Left lung (tissue), 10 donors: ENCODE data around the gene CARS1. TPM values are rescaled to one million over a fixed set of nuclear protein-coding genes. Genes with fewer than 3 reads are reported as not detected.

Source experiments
- ATAC-seq: fragments of 200-7000 bp; cut with Tn5 transposase; one replicate; pipeline ENCODE4 v1.9.1; 2020; ENCODE audit warnings: moderate library complexity
- DNase-seq, 4 donors: peaks; one replicate each; pipeline ENCODE4 v3.0.0-alpha.2; 2013 to 2020
- H3K27ac ChIP-seq, 2 donors: fragments of 200-600 bp; sonication (generic) in 1 of 2; one replicate each; pipeline versions ENCODE4 v1.5.0 to v1.8.0; 2020 to 2021
- H3K27me3 ChIP-seq, 2 donors: fragments of 200-600 bp; sonication (generic) in 1 of 2; one replicate each; pipeline versions ENCODE4 v1.5.0 to v1.8.0; 2020 to 2021
- H3K36me3 ChIP-seq, 2 donors: fragments of 200-600 bp; sonication (generic) in 1 of 2; one replicate each; pipeline versions ENCODE4 v1.5.0 to v1.8.0; 2020 to 2021
- H3K4me1 ChIP-seq, 2 donors: fragments of 200-600 bp; one replicate each; pipeline ENCODE4 v1.8.0; 2021
- H3K4me3 ChIP-seq, 2 donors: fragments of 200-600 bp; sonication (generic) in 1 of 2; one replicate each; pipeline versions ENCODE4 v1.5.0 to v1.8.0; 2020 to 2021; ENCODE audit warnings: mild to moderate bottlenecking in 1 of 2
- H3K9me3 ChIP-seq, 2 donors: fragments of 200-600 bp; sonication (generic) in 1 of 2; one replicate each; pipeline versions ENCODE4 v1.5.0 to v1.8.0; 2020 to 2021
- intact Hi-C, 2 donors: fragments of 100-400 bp; cut with DNase I; formaldehyde crosslinking; loops; one replicate each; pipeline versions ENCODE4 v1.11.2 to v1.14.2; 2022
- polyA plus RNA-seq, 6 donors: library from polyadenylated mRNA; unstranded; fragments of 120-200 nt; gene quantifications; one replicate each; pipeline ENCODE4 v1.2.1, GENCODE V29; 2013; ENCODE audit not compliant: insufficient read length in 6 of 6
- total RNA-seq, 2 donors: library from RNA; stranded (reverse); fragmentation: NEBNext Ultra II Directional; extraction: Animal tissue kit (Norgen Biotek cat#: 25700); gene quantifications; one replicate each; pipeline ENCODE4 v1.2.1, GENCODE V29; 2021
- TF ChIP-seq, protein P1 (sequence below), 2 donors: fragments of 200-600 bp; sonication (generic) in 1 of 2; IDR thresholded peaks; one replicate each; pipeline versions ENCODE4 v1.5.0 to v1.8.0; 2021; ENCODE audit warnings: antibody characterized with exemption in 2 of 2
- donor health status: DM: no; HTN: yes; CAD: no.
- donor health status: DM: no; HTN: no; CAD: no.

CARS1 gene
- total and polyA plus RNA-seq, 8 donors = 28.3 to 49.9 (median 31.4) TPM

DNA sequence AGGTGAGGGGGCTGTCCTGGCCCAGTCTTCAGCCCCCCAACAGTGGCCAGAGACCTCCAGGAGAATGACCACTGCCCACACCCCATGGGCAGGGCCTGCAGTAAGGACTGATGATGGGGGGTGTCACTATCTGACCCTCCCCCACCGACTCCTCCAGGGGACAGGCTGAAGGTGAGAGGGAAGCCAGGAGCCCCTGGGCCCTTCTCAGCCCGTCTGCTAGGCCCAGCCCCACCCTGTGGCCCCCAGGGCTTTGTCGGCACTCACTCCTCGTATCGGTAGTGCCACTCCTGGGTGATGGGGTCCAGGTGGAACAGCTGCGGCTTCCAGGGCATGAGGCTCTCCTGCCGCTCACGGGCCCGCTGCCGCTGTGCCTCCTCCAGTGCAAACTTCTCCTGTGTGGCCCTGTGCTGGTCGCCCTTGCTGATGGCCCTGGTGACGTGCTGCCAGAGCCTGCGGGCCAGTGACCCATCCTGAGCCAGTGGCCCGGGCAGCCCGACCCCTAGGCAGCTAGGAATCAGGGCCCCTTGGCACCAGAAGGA, 35.4 kb upstream of the CARS1 start:
- H3K36me3 ChIP-seq = peaks cover 0 to 63% of the 10 kb centered on the region in 2 donors
- no peaks in the 10 kb centered on the region for H3K27me3 ChIP-seq
- H3K4me1 ChIP-seq = peaks cover 0 to 16% of the 10 kb centered on the region in 2 donors
- H3K4me3 ChIP-seq = no peak overlapping the region
- intact Hi-C loops = loop anchor here in 1 of 2 donors (5.0 kb wide), 1 partner anchor 55 kb away; no protein-coding TSS in a partner anchor
- TF ChIP-seq, protein P1, sequence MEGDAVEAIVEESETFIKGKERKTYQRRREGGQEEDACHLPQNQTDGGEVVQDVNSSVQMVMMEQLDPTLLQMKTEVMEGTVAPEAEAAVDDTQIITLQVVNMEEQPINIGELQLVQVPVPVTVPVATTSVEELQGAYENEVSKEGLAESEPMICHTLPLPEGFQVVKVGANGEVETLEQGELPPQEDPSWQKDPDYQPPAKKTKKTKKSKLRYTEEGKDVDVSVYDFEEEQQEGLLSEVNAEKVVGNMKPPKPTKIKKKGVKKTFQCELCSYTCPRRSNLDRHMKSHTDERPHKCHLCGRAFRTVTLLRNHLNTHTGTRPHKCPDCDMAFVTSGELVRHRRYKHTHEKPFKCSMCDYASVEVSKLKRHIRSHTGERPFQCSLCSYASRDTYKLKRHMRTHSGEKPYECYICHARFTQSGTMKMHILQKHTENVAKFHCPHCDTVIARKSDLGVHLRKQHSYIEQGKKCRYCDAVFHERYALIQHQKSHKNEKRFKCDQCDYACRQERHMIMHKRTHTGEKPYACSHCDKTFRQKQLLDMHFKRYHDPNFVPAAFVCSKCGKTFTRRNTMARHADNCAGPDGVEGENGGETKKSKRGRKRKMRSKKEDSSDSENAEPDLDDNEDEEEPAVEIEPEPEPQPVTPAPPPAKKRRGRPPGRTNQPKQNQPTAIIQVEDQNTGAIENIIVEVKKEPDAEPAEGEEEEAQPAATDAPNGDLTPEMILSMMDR (IDR thresholded peaks at IDR 0.05) = no peak
- DNase-seq (no peak), ATAC-seq (no peak)
- no peaks in the 10 kb centered on the region for H3K9me3 ChIP-seq
- no peak overlapping the region for H3K27ac ChIP-seq

DNA sequence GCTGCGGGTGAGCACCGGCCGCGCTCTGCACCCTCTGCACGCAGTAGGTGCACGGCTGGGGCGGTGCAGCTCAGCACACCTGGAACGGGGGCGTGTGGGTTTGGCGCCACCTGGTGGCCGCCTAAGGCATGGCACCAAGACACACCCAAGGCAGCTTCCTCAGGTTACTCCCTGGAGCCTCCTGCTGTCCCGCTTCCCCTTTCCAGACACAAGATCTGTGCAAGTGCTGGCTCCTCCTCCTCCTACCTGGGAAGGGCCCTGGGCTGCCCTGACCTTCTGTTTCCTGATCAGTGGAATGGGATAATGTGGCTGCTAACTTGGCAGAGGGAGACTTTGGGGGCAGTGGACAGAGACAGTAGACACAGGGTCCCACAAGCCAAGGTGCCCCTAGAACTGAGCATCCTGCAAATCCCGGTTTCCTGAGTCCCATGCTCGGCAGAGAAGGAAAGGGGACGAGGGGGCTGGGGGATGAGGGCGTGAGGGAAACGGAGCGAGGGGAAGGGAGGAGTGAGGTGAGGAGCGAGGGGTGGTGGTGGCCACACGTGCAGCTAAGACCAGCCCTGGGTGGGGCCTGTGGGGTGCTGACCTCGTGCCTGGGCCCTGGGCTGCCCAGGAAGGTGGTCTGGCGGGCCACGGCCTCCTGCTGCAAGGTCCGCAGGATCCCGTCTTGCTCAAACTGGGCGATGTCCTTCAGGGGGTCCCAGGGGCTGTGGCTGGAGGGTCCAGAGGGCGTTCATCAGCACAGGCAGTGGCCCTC, 34.8 kb upstream of the CARS1 start:
- Histone ChIP-seq H3K36me3 (peaks cover 0 to 60% of the 10 kb centered on the region in 2 donors), H3K27me3 (no peaks in the 10 kb centered on the region)

DNA sequence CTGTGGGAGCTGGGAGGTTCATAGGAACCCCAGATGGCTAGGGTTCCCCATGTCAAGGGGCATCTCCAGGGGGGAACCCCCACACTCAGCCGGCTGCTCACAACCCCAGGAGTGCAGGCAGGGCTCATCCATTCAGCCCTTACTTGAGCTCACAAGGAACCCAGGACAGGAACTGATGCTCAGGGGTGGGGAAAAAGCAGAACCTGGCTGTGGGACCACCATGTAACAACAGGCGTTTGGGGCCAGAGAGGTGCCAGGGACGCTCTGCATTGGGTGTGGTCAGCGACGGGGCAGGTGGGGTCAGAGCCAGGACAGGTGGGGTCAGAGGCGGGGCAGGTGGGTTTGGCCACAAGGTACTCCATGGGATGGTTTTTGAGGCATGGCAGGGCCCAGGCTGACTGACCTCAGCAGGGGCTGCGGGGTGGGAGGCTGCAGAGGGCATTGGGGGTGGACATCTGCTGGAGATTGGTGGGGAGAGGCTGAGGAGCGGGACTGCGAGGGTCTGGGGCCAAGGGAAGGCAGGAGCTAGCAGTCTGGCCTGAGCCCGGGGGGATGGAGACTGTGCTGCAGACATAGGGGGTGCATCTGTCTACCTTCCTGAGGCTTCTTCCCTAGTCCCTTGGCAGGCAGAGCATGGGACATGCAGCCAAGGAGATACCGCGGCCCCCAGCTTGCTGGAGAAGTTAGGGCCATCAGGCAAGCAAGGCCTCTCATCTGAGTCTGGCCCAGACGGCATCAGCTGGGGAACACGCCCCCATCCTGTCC, 34.0 kb upstream of the CARS1 start:
- H3K36me3 ChIP-seq = peaks cover 0 to 57% of the 10 kb centered on the region in 2 donors
- H3K4me1 ChIP-seq = peaks cover 0 to 16% of the 10 kb centered on the region in 2 donors
- intact Hi-C loops = loop anchor here in 1 of 2 donors (5.0 kb wide), 1 partner anchor 54 kb away; no protein-coding TSS in a partner anchor
- H3K9me3 ChIP-seq = no peaks in the 10 kb centered on the region
- no peak overlapping the region for H3K4me3 ChIP-seq
- DNase-seq = peak in 1 of 4 donors; percentile 67
- no peak for ATAC-seq
- H3K27ac ChIP-seq = no peak overlapping the region
- H3K27me3 ChIP-seq = no peaks in the 10 kb centered on the region
- TF ChIP-seq, protein P1 (IDR thresholded peaks at IDR 0.05) = no peak

More for the DNA sequence above, 34.8 kb upstream of the CARS1 start:
- DNase-seq = peak; percentile 19 to 94 (median 66)
- H3K4me1 ChIP-seq = peaks cover 0 to 16% of the 10 kb centered on the region in 2 donors
- peak; percentile 85 for ATAC-seq
- intact Hi-C loops = loop anchor here in 1 of 2 donors (5.0 kb wide), 1 partner anchor 55 kb away; no protein-coding TSS in a partner anchor
- TF ChIP-seq, protein P1 (IDR thresholded peaks at IDR 0.05) = peak; percentile 96 to 100
- H3K9me3 ChIP-seq = no peaks in the 10 kb centered on the region
- H3K4me3 ChIP-seq = no peak overlapping the region
- no peak overlapping the region for H3K27ac ChIP-seq

DNA sequence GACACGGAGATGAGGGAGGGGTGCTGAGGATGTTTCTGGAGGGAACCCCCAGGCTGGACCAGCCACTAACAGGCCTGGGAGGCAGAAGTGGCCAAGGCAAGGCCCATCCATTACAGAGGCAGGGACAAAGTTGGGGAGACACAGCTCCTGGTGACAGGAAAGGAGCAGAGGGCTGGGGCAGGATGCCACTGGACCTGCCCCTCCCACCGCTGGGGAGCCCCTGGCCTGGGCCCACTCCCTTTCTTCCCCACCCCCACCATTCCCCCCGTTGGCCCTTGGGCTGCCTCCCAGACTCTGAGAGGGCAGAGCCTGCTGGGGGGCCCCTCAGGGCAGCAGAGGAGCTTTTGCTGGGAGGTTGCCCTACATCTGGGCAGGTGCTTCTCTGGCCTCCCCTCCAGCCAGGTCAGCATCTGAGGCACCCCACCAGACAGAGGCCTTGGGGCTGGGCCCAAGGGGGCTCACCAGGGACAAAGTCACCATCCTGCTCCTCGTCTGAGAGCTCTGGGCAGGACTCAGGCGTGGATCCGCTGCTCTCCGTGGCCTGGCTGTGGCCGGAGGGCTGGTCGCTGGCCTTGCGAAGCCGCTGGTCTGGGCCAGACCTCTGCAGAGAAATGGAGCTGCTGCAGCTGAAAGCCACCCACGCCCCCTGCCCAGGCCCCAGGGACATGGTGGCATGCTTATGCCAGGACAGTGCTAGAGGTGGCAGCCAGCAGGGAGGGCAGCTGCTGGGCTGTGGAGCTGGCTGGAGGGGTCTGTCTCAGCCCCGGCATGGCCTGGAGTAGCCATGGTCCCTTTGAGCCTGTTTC, 33.1 kb upstream of the CARS1 start:
- DNase-seq = peak in 1 of 4 donors; percentile 69
- no peak for ATAC-seq
- H3K27ac ChIP-seq = no peak overlapping the region
- peaks cover 0 to 10% of the 10 kb centered on the region in 2 donors for H3K4me1 ChIP-seq
- H3K4me3 ChIP-seq = no peak overlapping the region
- H3K27me3 ChIP-seq = no peaks in the 10 kb centered on the region
- peaks cover 0 to 54% of the 10 kb centered on the region in 2 donors for H3K36me3 ChIP-seq
- no peaks in the 10 kb centered on the region for H3K9me3 ChIP-seq
- intact Hi-C loops = loop anchor here in 1 of 2 donors (5.0 kb wide), 1 partner anchor 53 kb away; no protein-coding TSS in a partner anchor
- TF ChIP-seq, protein P1 (IDR thresholded peaks at IDR 0.05) = no peak
